Activated gamma-delta T cell treated with Interleukin-2 at 50 U/mL for 16 hours (primary cell): ENCODE measurements around the gene NOP14.
"Not testable (repeated sequence)": the region's sequence is repeated elsewhere in the genome, so short reads cannot be mapped to it uniquely, and the experiment has no call there.

Experiments used
- DNase-seq: peaks from one replicate; pipeline ENCODE4 v3.0.0-alpha.2; 2020

The NOP14 gene

GRCh38 chr4:2930135-2930757, 33.0 kb downstream of the NOP14 start:
- no peak for DNase-seq

- DNase-seq = no peak
These were observed 33.7 kb downstream of the NOP14 start for GRCh38 chr4:2929469-2929868.

- no peak for DNase-seq
These were observed 34.7 kb downstream of the NOP14 start for GRCh38 chr4:2928242-2929176.

GRCh38 chr4:2927696-2928075, 35.5 kb downstream of the NOP14 start:
- no peak for DNase-seq

DNA sequence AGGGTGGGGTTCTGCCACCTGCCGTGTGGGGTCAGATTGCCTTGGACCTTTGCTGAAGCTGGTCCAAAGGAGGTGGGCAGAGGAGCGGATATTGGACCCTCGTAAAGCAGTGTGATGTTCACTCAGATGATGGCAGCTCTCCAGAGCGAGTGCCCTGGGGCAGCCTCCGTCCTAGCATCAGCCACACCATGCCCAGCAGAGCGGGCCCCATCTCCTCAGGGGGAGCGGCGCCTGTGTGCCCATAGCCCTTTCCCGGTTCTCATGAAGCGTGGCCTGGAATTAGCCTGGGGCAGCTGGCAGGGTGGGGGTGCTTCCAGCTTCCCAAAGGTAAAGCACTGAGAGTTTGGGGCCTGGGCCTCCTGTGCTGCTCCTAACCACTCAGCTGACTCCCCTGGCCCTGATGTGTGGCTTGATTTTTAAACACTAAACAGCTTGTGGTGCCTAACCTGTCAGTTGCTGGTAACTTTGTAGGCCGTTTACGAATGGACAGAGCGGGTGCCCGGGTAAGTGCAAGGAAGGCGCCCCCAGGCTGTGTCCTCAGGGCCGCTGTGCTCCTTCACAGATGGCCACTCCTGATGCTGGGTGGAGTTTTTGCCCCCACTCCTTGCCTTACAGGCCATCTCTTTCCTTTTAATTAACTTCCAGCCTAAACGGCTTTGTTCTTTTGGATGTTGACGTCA, 36.0 kb downstream of the NOP14 start:
- DNase-seq = no peak

GRCh38 chr4:2925931-2926860, 37.0 kb downstream of the NOP14 start:
- DNase-seq = no peak

GRCh38 chr4:2925496-2925895, 37.7 kb downstream of the NOP14 start:
- DNase-seq = no peak

GRCh38 chr4:2924765-2925301, 38.4 kb downstream of the NOP14 start:
- DNase-seq = no peak

- DNase-seq = no peak
These were observed 38.9 kb downstream of the NOP14 start for GRCh38 chr4:2924286-2924685.

DNA sequence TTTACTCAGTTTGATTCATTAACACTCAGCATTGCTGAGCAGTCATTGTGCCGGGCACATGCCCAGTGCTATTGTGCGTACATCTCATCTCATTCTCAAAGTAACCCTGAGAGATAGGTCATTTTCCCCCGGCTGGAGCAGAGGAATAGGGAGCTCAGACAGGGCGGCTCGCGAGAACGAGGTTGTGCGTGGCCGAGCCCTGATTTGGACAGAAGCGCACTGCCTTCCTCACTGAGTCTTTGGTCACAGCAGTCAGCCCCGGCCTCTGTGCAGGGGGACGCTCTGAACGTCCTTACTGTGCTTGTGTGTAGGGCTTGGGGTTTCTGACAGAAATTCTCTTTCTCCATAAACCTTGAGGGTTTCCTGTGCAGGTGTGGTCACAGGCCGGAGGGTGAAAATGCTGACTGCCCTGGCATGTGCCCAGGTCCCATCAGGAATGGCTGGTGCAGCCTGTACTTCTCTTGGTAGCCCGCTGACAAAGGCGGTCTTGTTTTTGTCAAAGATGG, 39.5 kb downstream of the NOP14 start:
- DNase-seq = no peak

DNA sequence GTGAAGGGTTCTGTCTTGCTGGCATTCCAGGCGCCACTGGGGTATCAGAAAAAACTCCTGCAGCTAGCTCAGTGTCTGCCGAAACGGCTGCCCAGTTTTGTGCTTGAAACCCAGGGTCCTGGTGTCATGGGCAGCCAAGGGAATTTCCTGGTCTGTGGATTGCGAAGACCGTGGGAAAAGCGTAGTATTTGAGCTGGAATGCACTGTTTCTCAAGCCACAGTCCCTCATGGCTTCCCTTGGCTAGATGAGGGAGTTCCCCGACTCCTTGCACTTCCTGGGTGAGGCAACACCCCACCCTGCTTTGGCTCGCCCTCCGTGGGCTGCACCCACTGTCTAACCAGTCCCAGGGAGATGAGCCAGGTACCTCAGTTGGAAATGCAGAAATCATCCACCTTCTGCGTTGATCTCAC, 40.1 kb downstream of the NOP14 start:
- DNase-seq = no peak

- DNase-seq = peak; percentile 62
These were observed 40.6 kb downstream of the NOP14 start for GRCh38 chr4:2922453-2923101.

DNA sequence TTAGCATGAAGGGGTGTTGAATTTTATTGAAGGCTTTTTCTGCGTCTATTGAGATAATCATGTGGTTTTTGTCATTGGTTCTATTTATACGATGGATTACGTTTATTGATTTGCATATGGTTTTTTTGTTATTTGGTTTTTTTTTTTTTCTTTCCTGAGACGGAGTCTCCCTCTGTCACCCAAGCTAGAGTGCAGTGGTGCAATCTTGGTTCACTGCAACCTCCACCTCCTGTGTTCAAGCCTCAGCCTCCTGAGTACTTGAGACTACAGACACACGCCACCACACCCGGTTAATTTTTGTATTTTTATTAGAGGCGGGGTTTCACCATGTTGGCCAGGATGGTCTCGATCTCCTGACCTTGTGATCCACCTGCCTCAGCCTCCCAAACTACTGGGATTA, 44.5 kb downstream of the NOP14 start:
- not testable (repeated sequence) for DNase-seq

- not testable (repeated sequence) for DNase-seq
These were observed 44.9 kb downstream of the NOP14 start for GRCh38 chr4:2918300-2918699.

GRCh38 chr4:2916696-2917095, 46.5 kb downstream of the NOP14 start:
- DNase-seq = not testable (repeated sequence)

- no peak for DNase-seq
These were observed 47.4 kb downstream of the NOP14 start for GRCh38 chr4:2915789-2916188.

GRCh38 chr4:2914256-2915126, 48.7 kb downstream of the NOP14 start:
- no peak for DNase-seq

- no peak for DNase-seq
These were observed 50.0 kb downstream of the NOP14 start for GRCh38 chr4:2913168-2913567.

- no peak for DNase-seq
These were observed 51.3 kb downstream of the NOP14 start for GRCh38 chr4:2911868-2912267.

- DNase-seq = no peak
These were observed 52.8 kb downstream of the NOP14 start for GRCh38 chr4:2910409-2910808.

DNA sequence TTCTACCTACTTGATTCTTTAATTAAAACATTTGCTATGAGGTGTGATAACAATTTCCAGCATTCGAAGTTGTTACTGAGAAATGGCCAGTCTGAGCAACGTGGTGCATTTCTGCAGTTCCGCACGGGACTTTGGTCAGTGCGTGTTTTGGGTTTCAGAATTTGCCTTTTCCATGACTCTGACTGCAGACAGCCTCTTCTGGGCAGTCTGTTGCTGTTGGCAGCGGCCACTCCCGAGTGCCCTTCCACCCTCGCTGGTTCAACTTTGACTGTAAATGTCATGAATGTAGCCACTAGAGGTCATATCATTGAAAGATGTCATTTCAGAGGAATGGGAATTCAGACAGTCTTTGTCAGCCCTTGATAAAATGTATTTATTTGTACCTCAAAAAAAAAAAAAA, 53.6 kb downstream of the NOP14 start:
- no peak for DNase-seq
